ENCODE results near the gene MACC1.
A peak's percentile ranks its signal among the peaks of the same experiment; 100 is the strongest.

MACC1 gene

DNA sequence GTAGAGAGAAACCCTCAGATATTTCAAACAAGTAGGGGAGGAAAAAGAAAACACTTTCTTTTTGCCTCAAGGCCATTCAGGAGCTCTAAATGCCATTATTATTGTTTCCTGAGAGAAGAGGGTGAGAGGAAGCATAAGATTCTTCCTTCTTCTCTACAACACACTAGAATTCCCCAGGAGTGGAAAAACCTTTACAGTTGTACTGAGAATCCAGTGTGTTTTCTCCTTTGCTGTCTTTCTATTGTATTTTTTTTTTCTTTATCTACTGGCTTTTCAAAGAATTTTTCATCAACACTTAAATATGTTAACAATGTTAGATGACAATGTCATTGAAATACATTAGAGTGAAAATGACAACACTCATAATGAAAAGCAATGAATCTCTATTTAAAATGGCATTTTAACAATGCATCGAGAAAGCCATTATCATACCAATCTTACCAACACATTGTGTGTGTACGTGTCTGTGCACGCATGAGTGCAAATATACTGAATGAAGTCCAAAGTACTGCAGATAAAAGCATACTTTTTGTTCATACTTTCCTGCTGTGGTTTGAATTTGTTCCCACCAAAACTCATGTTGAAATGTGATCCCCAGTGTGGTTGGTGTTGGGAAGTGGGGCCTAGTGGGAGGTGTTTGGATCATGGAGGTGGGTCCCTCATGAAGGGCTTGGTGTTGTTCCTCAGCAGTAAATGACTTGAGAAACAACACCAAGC is 24.2 kb upstream of the MACC1 start:
- H3F3A ChIP-seq (ENCODE audit: insufficient read depth, low read length) = no peaks in the 10 kb centered on the region; the same call in 1 of the 2 replicates
- peaks cover 55% of the 10 kb centered on the region for H3K4me1 ChIP-seq (ENCODE audit: insufficient read depth, low read length, severe bottlenecking)
- peak overlapping the region; percentile 9; the same call in 1 of the 2 replicates for H3K4me2 ChIP-seq (ENCODE audit: low read length)
- H3K9me2 ChIP-seq (ENCODE audit: low read depth, low read length) = no peaks in the 10 kb centered on the region
- peak overlapping the region; percentile 54 for H3K27ac ChIP-seq (ENCODE audit: low read depth, low read length, poor library complexity, severe bottlenecking)
- no peaks in the 10 kb centered on the region for H4K20me1 ChIP-seq (ENCODE audit: insufficient read depth, low read length)
- H3K9me3 ChIP-seq (ENCODE audit: low read length) = no peaks in the 10 kb centered on the region
- no peak overlapping the region; the same call in 1 of the 2 replicates for H3K9ac ChIP-seq (ENCODE audit: low read length)
- H2AFZ ChIP-seq (ENCODE audit: low read length) = peak overlapping the region; percentile 66
- H3K4me3 ChIP-seq (ENCODE audit: low read depth, low read length, poor library complexity, severe bottlenecking) = no peak overlapping the region
- H3K79me2 ChIP-seq (ENCODE audit: insufficient read depth, low read length) = no peaks in the 10 kb centered on the region
- TF ChIP-seq, protein P1, sequence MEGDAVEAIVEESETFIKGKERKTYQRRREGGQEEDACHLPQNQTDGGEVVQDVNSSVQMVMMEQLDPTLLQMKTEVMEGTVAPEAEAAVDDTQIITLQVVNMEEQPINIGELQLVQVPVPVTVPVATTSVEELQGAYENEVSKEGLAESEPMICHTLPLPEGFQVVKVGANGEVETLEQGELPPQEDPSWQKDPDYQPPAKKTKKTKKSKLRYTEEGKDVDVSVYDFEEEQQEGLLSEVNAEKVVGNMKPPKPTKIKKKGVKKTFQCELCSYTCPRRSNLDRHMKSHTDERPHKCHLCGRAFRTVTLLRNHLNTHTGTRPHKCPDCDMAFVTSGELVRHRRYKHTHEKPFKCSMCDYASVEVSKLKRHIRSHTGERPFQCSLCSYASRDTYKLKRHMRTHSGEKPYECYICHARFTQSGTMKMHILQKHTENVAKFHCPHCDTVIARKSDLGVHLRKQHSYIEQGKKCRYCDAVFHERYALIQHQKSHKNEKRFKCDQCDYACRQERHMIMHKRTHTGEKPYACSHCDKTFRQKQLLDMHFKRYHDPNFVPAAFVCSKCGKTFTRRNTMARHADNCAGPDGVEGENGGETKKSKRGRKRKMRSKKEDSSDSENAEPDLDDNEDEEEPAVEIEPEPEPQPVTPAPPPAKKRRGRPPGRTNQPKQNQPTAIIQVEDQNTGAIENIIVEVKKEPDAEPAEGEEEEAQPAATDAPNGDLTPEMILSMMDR (IDR thresholded peaks at IDR 0.05; ENCODE audit: low read length) = no peak
- TF ChIP-seq EZH2 (IDR thresholded peaks at IDR 0.05; ENCODE audit: borderline replicate concordance, low read length) = no peak
- no peaks in the 10 kb centered on the region for H3K27me3 ChIP-seq (ENCODE audit: insufficient read depth, low read length)
- H3K36me3 ChIP-seq (ENCODE audit: insufficient read depth, low read length) = no peaks in the 10 kb centered on the region

GRCh38 chr7:20240080-20240926 is 23.1 kb upstream of the MACC1 start:
- no peaks in the 10 kb centered on the region for H4K20me1 ChIP-seq (ENCODE audit: insufficient read depth, low read length)
- peak overlapping the region; percentile 54 for H3K27ac ChIP-seq (ENCODE audit: low read depth, low read length, poor library complexity, severe bottlenecking)
- H3K4me3 ChIP-seq (ENCODE audit: low read depth, low read length, poor library complexity, severe bottlenecking) = no peak overlapping the region
- no peaks in the 10 kb centered on the region for H3K36me3 ChIP-seq (ENCODE audit: insufficient read depth, low read length)
- no peak for TF ChIP-seq EZH2 (IDR thresholded peaks at IDR 0.05; ENCODE audit: borderline replicate concordance, low read length)
- TF ChIP-seq, protein P1 (IDR thresholded peaks at IDR 0.05; ENCODE audit: low read length) = no peak
- H3K79me2 ChIP-seq (ENCODE audit: insufficient read depth, low read length) = no peaks in the 10 kb centered on the region
- peaks cover 60% of the 10 kb centered on the region for H3K4me1 ChIP-seq (ENCODE audit: insufficient read depth, low read length, severe bottlenecking)
- no peaks in the 10 kb centered on the region for H3K9me3 ChIP-seq (ENCODE audit: low read length)
- H3K4me2 ChIP-seq (ENCODE audit: low read length) = peak overlapping the region; percentile 36
- peak overlapping the region; percentile 66 for H2AFZ ChIP-seq (ENCODE audit: low read length)
- H3F3A ChIP-seq (ENCODE audit: insufficient read depth, low read length) = no peaks in the 10 kb centered on the region; the same call in 1 of the 2 replicates
- H3K9me2 ChIP-seq (ENCODE audit: low read depth, low read length) = no peaks in the 10 kb centered on the region
- no peaks in the 10 kb centered on the region for H3K27me3 ChIP-seq (ENCODE audit: insufficient read depth, low read length)
- H3K9ac ChIP-seq (ENCODE audit: low read length) = no peak overlapping the region; the same call in 1 of the 2 replicates

DNA sequence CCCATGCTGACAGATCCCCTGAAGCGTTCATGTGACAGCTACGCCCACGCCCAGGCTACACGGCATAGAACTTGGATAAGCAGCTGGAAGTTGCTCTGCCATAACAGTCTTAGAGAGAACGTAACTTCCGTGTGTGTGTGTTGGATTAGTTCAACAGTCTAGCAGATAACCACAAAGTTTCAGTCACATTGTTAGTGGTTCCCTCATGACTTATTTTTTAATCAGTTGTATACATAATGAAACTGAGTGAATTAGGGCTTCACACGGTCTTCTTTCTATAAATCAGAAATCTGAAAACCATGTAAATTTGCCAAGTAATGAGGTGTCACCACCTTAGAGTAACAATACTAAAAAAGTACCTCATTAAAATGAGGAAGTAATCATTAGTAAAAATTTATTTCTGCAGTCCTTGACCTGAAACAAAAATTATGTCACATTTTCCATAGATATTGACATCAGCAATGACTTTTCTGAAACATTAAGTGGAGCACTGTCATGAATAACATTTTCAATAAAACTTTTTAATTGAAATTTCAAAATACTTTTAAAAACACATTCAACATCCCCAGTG is 21.7 kb upstream of the MACC1 start:
- Histone ChIP-seq H3K9me3 (ENCODE audit: low read length) (no peaks in the 10 kb centered on the region), H3K27me3 (ENCODE audit: insufficient read depth, low read length) (no peaks in the 10 kb centered on the region), H3K4me1 (ENCODE audit: insufficient read depth, low read length, severe bottlenecking) (peaks cover 60% of the 10 kb centered on the region), H4K20me1 (ENCODE audit: insufficient read depth, low read length) (no peaks in the 10 kb centered on the region), H3K4me2 (ENCODE audit: low read length) (peak overlapping the region; percentile 68), H3K4me3 (ENCODE audit: low read depth, low read length, poor library complexity, severe bottlenecking) (peak overlapping the region; percentile 40), H3K27ac (ENCODE audit: low read depth, low read length, poor library complexity, severe bottlenecking) (peak overlapping the region; percentile 53), H3K9me2 (ENCODE audit: low read depth, low read length) (no peaks in the 10 kb centered on the region), H3K79me2 (ENCODE audit: insufficient read depth, low read length) (no peaks in the 10 kb centered on the region), H3K36me3 (ENCODE audit: insufficient read depth, low read length) (no peaks in the 10 kb centered on the region), H2AFZ (ENCODE audit: low read length) (peak overlapping the region; percentile 45), H3K9ac (ENCODE audit: low read length) (peak overlapping the region; percentile 17; the same call in 1 of the 2 replicates), H3F3A (ENCODE audit: insufficient read depth, low read length) (no peaks in the 10 kb centered on the region)
- no peak for TF ChIP-seq EZH2 (IDR thresholded peaks at IDR 0.05; ENCODE audit: borderline replicate concordance, low read length)
- TF ChIP-seq, protein P1 (IDR thresholded peaks at IDR 0.05; ENCODE audit: low read length) = no peak

All from OCI-LY1 (cell line).